ENCODE data around the gene STH. TPM values are rescaled to one million over a fixed set of nuclear protein-coding genes. Genes with fewer than 3 reads are reported as not detected.

STH gene
- total RNA-seq, 1 experiment from 2014 or later = not detected

DNA sequence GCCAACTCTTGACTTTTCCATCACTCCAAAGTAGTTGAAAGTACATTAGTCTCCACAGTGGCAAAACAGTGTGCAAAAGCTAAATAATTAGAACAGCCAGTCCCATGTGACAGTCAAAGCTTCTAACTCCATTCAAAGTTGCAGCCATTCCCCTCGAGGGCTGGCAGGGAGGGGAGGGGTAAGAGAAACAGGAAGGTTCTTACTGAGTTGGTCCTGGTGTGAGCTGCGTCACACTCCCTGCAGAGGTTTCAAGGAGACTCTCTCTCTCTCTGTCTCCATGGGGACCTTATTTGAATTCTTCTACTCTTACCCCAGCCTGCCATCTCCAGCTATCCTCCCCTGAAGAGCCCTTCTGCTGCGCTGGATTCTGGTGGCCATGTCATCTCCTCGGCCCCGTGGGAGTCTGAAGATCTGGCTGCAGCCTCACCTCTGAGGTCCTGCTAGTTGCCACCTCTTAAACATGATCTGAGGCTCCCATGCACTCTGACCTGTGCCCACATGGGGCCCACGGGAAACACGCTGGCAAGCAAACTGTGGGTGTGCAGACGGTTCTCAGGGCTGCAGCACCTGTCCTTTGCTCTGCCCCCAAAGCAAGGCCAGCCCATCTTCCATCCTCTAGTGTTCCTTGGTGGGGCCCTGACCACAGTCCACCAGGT lies 23.3 kb upstream of the STH start:
- Histone ChIP-seq H3K27ac (ENCODE audit: low read length) (no peak overlapping the region), H3K36me3 (ENCODE audit: control insufficient read depth, insufficient read depth, low read length) (no peaks in the 10 kb centered on the region), H3K4me3 (ENCODE audit: low read depth in 2 of 2, low read length in 2 of 2) (no peak overlapping the region), H3K9me3 (ENCODE audit: control insufficient read depth, insufficient read depth, low read depth, low read length) (no peaks in the 10 kb centered on the region), H3K4me1 (ENCODE audit: control insufficient read depth, insufficient read depth, low read length) (no peaks in the 10 kb centered on the region), H3K27me3 (ENCODE audit: control insufficient read depth, insufficient read depth, low read length) (no peaks in the 10 kb centered on the region)
- ChIA-PET CTCF (no interaction called here), POLR2A (no interaction called here)
- no peak for ATAC-seq
- in situ Hi-C loops (cut with HindIII; ENCODE audit: low pct_unique_long_range_greater_than_20kb, low sequenced_read_pairs) = no loop called here
- BruUV-seq (replicated peaks) = no TSS peak
- no peak for DNase-seq (ENCODE audit: low read depth, low spot score)
- TF ChIP-seq SIN3A (IDR thresholded peaks at IDR 0.05; ENCODE audit: borderline replicate concordance, insufficient read depth, low read depth, low read length) = no peak
- TF ChIP-seq, protein P1, sequence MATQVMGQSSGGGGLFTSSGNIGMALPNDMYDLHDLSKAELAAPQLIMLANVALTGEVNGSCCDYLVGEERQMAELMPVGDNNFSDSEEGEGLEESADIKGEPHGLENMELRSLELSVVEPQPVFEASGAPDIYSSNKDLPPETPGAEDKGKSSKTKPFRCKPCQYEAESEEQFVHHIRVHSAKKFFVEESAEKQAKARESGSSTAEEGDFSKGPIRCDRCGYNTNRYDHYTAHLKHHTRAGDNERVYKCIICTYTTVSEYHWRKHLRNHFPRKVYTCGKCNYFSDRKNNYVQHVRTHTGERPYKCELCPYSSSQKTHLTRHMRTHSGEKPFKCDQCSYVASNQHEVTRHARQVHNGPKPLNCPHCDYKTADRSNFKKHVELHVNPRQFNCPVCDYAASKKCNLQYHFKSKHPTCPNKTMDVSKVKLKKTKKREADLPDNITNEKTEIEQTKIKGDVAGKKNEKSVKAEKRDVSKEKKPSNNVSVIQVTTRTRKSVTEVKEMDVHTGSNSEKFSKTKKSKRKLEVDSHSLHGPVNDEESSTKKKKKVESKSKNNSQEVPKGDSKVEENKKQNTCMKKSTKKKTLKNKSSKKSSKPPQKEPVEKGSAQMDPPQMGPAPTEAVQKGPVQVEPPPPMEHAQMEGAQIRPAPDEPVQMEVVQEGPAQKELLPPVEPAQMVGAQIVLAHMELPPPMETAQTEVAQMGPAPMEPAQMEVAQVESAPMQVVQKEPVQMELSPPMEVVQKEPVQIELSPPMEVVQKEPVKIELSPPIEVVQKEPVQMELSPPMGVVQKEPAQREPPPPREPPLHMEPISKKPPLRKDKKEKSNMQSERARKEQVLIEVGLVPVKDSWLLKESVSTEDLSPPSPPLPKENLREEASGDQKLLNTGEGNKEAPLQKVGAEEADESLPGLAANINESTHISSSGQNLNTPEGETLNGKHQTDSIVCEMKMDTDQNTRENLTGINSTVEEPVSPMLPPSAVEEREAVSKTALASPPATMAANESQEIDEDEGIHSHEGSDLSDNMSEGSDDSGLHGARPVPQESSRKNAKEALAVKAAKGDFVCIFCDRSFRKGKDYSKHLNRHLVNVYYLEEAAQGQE (IDR thresholded peaks at IDR 0.05; ENCODE audit: insufficient read depth in 1 of 2, low read depth in 2 of 2, low read length in 1 of 2) = no peak
- no peak for TF ChIP-seq POLR2AphosphoS5 (IDR thresholded peaks at IDR 0.05; ENCODE audit: low read depth, low read length)
- TF ChIP-seq, protein P2, sequence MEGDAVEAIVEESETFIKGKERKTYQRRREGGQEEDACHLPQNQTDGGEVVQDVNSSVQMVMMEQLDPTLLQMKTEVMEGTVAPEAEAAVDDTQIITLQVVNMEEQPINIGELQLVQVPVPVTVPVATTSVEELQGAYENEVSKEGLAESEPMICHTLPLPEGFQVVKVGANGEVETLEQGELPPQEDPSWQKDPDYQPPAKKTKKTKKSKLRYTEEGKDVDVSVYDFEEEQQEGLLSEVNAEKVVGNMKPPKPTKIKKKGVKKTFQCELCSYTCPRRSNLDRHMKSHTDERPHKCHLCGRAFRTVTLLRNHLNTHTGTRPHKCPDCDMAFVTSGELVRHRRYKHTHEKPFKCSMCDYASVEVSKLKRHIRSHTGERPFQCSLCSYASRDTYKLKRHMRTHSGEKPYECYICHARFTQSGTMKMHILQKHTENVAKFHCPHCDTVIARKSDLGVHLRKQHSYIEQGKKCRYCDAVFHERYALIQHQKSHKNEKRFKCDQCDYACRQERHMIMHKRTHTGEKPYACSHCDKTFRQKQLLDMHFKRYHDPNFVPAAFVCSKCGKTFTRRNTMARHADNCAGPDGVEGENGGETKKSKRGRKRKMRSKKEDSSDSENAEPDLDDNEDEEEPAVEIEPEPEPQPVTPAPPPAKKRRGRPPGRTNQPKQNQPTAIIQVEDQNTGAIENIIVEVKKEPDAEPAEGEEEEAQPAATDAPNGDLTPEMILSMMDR (IDR thresholded peaks at IDR 0.05) = no peak
- no peak for TF ChIP-seq TCF7L2 (IDR thresholded peaks at IDR 0.05; ENCODE audit: low read depth, low read length)
- intact Hi-C loops (cut with micrococcal nuclease; ENCODE audit: unreplicated experiment) = no loop called here

GRCh38 chr17:45976391-45976754 lies 22.7 kb upstream of the STH start:
- DNase-seq (ENCODE audit: low read depth, low spot score) = no peak
- in situ Hi-C loops (cut with HindIII; ENCODE audit: low pct_unique_long_range_greater_than_20kb, low sequenced_read_pairs) = no loop called here
- Histone ChIP-seq H3K36me3 (ENCODE audit: control insufficient read depth, insufficient read depth, low read length) (no peaks in the 10 kb centered on the region), H3K4me3 (ENCODE audit: low read depth in 2 of 2, low read length in 2 of 2) (no peak overlapping the region), H3K9me3 (ENCODE audit: control insufficient read depth, insufficient read depth, low read depth, low read length) (no peaks in the 10 kb centered on the region), H3K4me1 (ENCODE audit: control insufficient read depth, insufficient read depth, low read length) (no peaks in the 10 kb centered on the region), H3K27me3 (ENCODE audit: control insufficient read depth, insufficient read depth, low read length) (no peaks in the 10 kb centered on the region), H3K27ac (ENCODE audit: low read length) (no peak overlapping the region)
- BruUV-seq (replicated peaks) = no TSS peak
- no peak for ATAC-seq
- CTCF ChIA-PET = no interaction called here
- TF ChIP-seq, protein P2 (IDR thresholded peaks at IDR 0.05) = no peak
- TF ChIP-seq, protein P1 (IDR thresholded peaks at IDR 0.05; ENCODE audit: insufficient read depth in 1 of 2, low read depth in 2 of 2, low read length in 1 of 2) = no peak
- no peak for TF ChIP-seq SIN3A (IDR thresholded peaks at IDR 0.05; ENCODE audit: borderline replicate concordance, insufficient read depth, low read depth, low read length)
- POLR2A ChIA-PET = no interaction called here
- intact Hi-C loops (cut with micrococcal nuclease; ENCODE audit: unreplicated experiment) = no loop called here
